ENCODE results near the gene CYP2S1. TPM values are rescaled to one million over a fixed set of nuclear protein-coding genes. Genes with fewer than 3 reads are reported as not detected.
"Not testable (repeated sequence)": the region's sequence is repeated elsewhere in the genome, so short reads cannot be mapped to it uniquely, and the experiment has no call there.

Gene CYP2S1
- total RNA-seq, 1 donor from 2014 or later = 1.1 TPM

GRCh38 chr19:41223431-41224234 lies 30.6 kb downstream of the CYP2S1 start:
- intact Hi-C loops (cut with DNase I) = no loop called here
- DNase-seq (ENCODE audit: low spot score) = no peak
- ATAC-seq = no peak

- intact Hi-C loops (cut with DNase I) = no loop called here
- no peak for DNase-seq (ENCODE audit: low spot score)
- no peak for ATAC-seq
Observed at GRCh38 chr19:41224632-41225031, 31.6 kb downstream of the CYP2S1 start.

- no peak for DNase-seq (ENCODE audit: low spot score)
- intact Hi-C loops (cut with DNase I) = no loop called here
- ATAC-seq = peak; percentile 67
Observed at GRCh38 chr19:41225238-41226052, 32.4 kb downstream of the CYP2S1 start.

GRCh38 chr19:41226053-41226873 lies 33.2 kb downstream of the CYP2S1 start:
- peak; percentile 79 for DNase-seq (ENCODE audit: low spot score)
- peak; percentile 60 for ATAC-seq
- intact Hi-C loops (cut with DNase I) = no loop called here

DNA sequence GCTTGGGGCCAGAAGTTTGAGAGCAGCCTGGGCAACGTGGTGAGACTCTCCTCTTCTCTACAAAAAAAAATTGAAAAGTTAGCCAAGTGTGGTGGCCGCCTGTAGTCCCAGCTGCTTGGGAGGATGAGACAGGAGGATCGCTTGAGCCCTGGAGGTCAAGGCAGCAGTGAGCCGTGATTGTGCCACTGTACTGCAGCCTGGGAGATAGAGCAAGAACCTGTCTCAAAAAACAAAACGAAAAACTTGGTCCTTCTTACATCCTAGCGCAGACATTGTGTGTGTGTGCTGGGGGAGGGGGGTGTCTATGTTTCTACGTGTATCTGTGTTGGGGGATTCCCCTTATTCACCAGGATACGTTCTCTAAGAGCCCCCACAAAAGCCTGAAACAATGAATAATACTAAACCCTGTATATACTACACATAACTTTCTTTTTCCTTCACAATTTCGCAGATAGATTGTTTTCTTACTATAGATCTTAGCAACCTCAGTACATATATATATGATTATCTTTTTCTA lies 33.9 kb downstream of the CYP2S1 start:
- ATAC-seq (no peak), DNase-seq (ENCODE audit: low spot score) (no peak)
- intact Hi-C loops (cut with DNase I) = no loop called here

DNA sequence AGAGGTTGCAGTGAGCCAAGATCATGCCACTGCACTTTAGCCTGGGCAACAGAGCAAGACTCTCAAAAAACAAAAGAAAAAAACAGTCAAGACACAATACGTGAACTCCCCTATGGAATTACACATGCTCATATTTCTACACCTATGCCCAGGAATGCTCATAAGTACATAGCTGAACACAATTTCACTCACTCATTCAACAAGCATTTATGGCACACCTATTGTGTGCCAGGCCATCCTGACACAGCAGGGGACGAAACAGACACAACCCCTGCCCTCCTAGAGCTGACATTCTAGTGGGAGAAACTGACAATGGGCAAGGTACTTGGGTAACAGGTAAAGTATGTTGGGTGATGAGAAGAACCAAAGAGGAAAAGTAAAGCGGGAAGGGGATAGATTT lies 35.5 kb downstream of the CYP2S1 start:
- intact Hi-C loops (cut with DNase I) = no loop called here
- DNase-seq (ENCODE audit: low spot score) (no peak), ATAC-seq (no peak)

DNA sequence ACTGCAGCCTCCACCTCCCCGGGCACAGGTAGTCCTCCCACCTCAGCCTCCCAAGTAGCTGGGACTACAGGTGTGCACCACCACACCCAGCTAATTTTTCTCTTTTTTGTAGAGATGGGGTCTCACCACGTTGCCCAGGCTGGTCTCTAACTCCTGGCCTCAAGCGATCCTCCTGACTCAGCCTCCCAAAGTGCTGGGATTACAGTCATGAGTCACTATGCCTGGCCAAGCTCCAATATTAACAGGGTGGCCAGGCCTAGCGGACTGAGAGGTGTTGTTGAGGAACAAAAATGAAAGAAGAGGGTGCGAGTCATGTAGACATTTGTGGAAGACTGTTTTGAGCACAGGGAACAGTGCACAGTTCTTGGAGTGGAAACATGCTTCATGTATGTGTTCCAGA lies 36.3 kb downstream of the CYP2S1 start:
- ATAC-seq; DNase-seq (ENCODE audit: low spot score); intact Hi-C loops (cut with DNase I): not testable (repeated sequence)

DNA sequence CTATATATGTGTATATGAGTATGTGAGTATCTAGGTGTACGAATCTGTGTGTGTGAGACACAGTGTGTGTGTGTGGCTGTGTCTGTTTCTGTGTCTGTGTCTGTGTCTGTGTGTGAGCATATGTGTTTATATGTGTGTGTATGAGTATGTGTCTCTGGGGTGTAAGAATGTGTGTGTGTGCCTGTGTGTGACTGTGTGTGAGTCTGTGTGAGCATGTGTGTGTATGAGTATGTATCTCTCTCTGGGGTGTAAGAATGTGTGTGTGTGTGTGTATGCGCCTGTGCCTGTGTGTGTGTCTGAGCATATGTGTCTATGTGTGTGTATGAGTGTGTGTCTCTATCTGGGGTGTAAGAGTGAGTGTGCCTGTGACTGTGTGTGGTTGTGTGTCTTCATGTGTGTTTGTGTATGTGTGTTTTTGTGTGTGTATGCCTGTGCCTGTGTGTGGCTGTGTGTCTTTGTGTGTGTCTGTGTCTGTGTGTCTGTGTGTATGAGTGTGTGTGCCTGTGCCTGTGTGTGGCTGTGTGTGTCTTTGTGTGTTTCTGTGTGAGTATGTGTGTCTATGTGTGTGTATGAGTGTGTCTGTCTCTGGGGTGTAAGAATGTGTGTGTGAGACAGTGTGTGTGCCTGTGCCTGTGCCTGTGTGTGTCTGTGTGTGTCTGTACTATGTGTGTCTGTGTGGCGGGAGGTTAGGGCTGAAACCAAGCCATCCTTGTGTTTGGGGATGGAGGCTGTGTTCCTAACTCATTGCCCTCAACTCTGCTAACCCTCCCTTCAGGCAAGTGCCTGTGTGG lies 37.2 kb downstream of the CYP2S1 start:
- intact Hi-C loops (cut with DNase I) = no loop called here
- DNase-seq (ENCODE audit: low spot score) (no peak), ATAC-seq (no peak)

GRCh38 chr19:41232686-41233085 lies 39.7 kb downstream of the CYP2S1 start:
- ATAC-seq (no peak), DNase-seq (ENCODE audit: low spot score) (no peak)
- intact Hi-C loops (cut with DNase I) = no loop called here

GRCh38 chr19:41233748-41234240 lies 40.8 kb downstream of the CYP2S1 start:
- ATAC-seq = peak; percentile 72
- intact Hi-C loops (cut with DNase I) = no loop called here
- no peak for DNase-seq (ENCODE audit: low spot score)

DNA sequence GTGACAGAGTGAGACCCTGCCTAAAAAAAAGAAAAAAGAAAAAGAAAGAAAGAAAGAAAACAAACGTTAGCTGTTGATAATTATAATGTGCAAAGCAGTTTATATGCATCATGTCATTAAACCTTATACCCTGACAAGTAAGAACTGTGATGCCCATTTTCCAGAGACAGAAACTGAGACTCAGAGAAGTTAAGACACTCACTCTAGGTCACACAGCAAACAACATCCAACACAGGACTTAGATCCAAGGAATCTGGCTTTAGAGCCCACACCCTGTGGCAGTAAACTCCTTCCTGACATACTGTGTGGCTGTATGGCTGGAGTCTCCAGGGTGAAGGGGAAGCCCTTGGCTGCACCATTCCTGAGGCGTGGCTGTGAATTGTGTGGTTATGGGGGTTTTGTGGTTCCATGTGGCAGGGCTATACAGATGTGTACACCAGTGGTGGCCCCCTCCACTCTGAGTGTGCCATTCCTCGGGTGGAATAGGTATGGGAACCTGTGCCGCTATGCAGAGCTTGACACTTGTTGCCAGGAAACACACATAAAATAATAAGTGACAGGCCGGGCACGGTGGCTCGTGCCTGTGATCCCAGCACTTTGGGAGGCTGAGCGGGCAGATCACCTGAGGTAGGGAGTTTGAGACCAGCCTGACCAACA lies 41.6 kb downstream of the CYP2S1 start:
- DNase-seq (ENCODE audit: low spot score) (no peak), ATAC-seq (no peak)
- intact Hi-C loops (cut with DNase I) = no loop called here

DNA sequence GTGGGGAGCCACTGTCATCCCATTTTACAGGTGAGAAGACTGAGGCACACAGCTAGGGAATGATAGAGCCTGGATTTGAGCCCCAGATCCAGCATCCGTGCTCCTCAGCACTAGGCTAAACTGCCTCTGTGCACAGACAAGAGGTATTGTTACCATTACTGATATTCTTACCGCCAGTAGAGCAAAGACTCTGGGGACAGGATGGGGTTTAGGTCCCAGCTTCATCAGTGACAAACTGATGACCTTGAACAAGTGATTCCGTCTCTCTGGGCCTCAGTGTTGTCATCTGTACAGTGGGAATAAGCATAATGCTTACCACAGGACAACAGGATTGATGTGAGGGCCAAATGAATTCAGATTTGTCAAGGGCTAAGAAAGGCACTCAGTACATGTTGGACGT lies 42.5 kb downstream of the CYP2S1 start:
- intact Hi-C loops (cut with DNase I) = no loop called here
- DNase-seq (ENCODE audit: low spot score) (no peak), ATAC-seq (no peak)

DNA sequence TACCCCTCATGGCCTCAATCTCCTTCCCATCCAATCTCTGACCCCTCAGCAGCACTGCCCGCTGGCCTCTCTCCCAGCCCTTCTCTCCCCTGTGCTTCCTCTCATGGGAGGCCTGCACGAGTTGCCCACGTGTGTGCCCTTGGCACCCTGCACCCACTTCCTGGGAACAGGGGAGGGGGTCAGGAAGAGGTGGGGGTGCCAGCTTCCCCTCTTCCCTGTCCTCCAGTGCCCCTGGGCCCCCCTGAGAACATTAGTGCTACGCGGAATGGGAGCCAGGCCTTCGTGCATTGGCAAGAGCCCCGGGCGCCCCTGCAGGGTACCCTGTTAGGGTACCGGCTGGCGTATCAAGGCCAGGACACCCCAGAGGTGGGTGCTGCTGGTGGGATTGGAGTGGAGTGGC lies 45.2 kb downstream of the CYP2S1 start:
- intact Hi-C loops (cut with DNase I) = no loop called here
- DNase-seq (ENCODE audit: low spot score) (no peak), ATAC-seq (no peak)

DNA sequence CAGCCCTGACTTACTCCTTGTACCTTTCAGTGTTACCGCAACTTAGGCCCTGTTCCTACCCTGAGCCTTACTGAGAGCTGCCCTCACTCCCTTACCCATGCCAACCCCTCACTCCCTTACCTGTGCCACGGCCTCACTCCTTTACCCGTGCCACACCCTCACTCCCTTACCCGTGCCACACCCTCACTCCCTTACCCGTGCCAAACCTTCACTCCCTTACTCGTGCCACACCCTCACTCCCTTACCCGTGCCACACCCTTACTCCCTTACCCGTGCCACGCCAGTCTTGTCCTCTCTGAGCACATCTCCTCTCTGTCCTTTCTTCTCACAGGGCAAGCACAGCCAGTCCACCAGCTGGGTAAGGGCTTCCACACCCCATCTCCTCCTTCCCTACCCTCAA lies 46.3 kb downstream of the CYP2S1 start:
- ATAC-seq = no peak
- intact Hi-C loops (cut with DNase I) = no loop called here

DNA sequence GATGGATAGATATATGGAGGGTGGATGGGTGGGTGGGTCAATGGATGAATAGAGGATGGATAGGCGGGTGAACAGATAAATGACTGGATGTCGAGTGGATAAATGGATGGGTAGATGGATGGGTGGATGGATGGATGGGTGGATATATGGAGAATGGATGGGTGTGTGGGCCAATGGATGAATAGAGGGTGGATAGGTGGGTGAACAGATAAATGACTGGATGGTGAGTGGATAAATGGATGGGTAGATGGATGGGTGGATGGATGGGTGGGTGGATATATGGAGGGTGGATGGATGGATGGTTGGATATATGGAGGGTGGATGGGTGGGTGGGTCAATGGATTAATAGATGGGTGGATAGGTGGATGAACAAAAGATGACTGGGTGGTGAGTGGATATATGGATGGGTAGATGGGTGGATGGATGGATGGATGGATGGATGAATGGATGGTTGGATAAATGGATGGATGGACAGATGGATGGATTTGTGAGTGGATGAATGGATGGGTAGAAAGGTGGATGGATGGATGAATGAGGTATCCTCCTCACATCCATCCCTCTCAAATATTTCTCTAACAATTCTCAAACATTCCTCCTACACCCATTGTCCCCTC lies 47.0 kb downstream of the CYP2S1 start:
- ATAC-seq (no peak), DNase-seq (ENCODE audit: low spot score) (no peak)
- intact Hi-C loops (cut with DNase I) = no loop called here

More for the DNA sequence above, 46.3 kb downstream of the CYP2S1 start:
- DNase-seq (ENCODE audit: low spot score) = no peak

- intact Hi-C loops (cut with DNase I) = no loop called here
- ATAC-seq = no peak
- DNase-seq (ENCODE audit: low spot score) = no peak
Observed at GRCh38 chr19:41241859-41242258, 48.8 kb downstream of the CYP2S1 start.

DNA sequence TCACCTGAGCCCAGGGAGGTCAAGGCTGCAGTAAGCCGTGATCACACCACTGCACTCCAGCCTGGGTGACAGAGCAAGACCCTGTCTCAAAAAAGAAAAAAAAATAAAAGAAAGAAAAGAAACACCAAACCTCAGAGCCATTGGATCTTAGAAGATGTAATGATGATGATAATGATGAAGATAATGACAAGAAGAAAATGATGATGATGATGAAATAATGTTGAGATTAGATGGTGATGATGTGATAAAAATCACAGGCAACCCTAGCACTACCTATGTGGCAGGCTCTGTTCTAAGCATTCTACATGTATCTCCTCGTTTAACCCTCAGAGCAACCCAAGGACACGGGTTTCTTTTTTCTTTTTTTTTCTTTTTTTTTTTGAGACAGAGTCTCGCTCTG lies 51.1 kb downstream of the CYP2S1 start:
- DNase-seq (ENCODE audit: low spot score) = no peak
- intact Hi-C loops (cut with DNase I) = no loop called here
- no peak for ATAC-seq

All from sciatic nerve (tissue), 2 donors.